Transverse colon (tissue), 4 donors: ENCODE measurements around the gene EME2.

Source experiments
- CTCF ChIP-seq, 5 experiments: fragments of 200-600 bp in 3 of 5; fragments of 450-650 bp in 2 of 5; sonication (generic) in 3 of 5; IDR thresholded peaks; 1 replicate in 2 of 5; 2 replicates in 3 of 5; pipeline ENCODE4 v1.5.1; 2016 to 2017; ENCODE audit warnings: antibody characterized with exemption in 5 of 5, inconsistent platforms in 3 of 5, mild to moderate bottlenecking in 2 of 5, moderate library complexity in 1 of 5
- POLR2AphosphoS5 ChIP-seq, 3 donors: sonication (generic); formaldehyde crosslinking; IDR thresholded peaks; one replicate each; pipeline ENCODE4 v1.6.1; 2016; ENCODE audit warnings: antibody characterized with exemption in 3 of 3

DNA sequence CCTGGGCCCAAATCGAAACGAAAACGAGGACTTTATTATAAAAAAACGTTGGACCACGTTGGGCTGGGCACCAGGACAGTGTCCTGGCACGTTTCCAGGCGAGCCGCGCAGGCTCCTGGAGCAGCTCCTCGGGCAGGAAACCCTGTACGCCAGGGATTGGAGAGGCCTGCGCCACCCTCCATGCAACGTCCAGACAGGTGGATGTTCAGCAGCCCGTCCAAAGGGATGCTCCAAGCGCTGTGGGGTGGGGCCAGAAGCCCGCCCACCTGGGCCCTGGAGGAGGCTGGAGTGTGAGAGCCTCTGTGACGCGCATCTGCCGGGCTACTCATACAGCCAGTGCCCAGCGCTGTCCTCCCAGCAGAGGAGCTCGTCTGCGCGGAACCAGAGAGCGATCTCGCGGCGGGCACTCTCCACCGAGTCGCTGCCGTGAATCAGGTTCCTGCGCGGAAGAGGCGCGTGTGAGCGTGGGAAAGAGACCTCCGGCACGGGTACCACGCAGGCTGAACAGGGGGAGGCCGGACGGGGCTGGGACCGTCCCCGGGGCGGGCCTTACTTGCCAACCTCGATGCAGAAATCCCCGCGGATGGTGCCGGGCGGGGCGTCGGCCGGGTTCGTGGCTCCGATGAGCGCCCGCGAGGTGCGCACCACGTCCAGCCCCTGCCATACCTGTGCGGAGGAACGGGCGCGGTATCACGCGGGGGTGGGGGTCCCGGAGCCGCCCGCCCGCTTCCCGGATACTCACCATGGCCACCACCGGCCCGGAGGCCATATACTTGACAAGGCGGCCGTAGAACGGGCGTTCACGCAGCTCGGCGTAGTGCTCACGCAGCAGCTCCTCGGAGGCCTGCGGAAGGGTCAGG, 2.1 kb upstream of the EME2 start:
- TF ChIP-seq CTCF (IDR thresholded peaks at IDR 0.05) (no peak), POLR2AphosphoS5 (IDR thresholded peaks at IDR 0.05) (peak; percentile 29 to 76 (median 65))
